Endothelial cell (in vitro differentiated cells): ENCODE data around the gene LRP3. TPM values are rescaled to one million over a fixed set of nuclear protein-coding genes. Genes with fewer than 3 reads are reported as not detected.

Source experiments
- DNase-seq: peaks from one replicate; pipeline ENCODE4 v3.0.0; 2021; ENCODE audit warnings: low spot score
- H3K27ac Mint-ChIP-seq: one replicate; pipeline ENCODE4 v1.8.0; 2021; ENCODE audit warnings: mixed read lengths, inconsistent platforms; ENCODE audit not compliant: unreplicated experiment
- H3K27me3 Mint-ChIP-seq: one replicate; pipeline ENCODE4 v1.8.0; 2021; ENCODE audit warnings: mild to moderate bottlenecking, moderate library complexity, mixed read lengths, inconsistent platforms; ENCODE audit not compliant: unreplicated experiment
- H3K36me3 Mint-ChIP-seq: one replicate; pipeline ENCODE4 v1.8.0; 2021; ENCODE audit warnings: mild to moderate bottlenecking, low read depth, mixed read lengths, inconsistent platforms; ENCODE audit not compliant: unreplicated experiment
- H3K4me1 Mint-ChIP-seq: one replicate; pipeline ENCODE4 v1.8.0; 2021; ENCODE audit warnings: mild to moderate bottlenecking, mixed read lengths, inconsistent platforms; ENCODE audit not compliant: unreplicated experiment
- H3K4me3 Mint-ChIP-seq: one replicate; pipeline ENCODE4 v1.8.0; 2021; ENCODE audit warnings: mild to moderate bottlenecking, mixed read lengths, inconsistent platforms; ENCODE audit not compliant: unreplicated experiment
- H3K9me3 Mint-ChIP-seq: one replicate; pipeline ENCODE4 v1.8.0; 2021; ENCODE audit warnings: mixed read lengths, inconsistent platforms; ENCODE audit not compliant: unreplicated experiment
- CTCF ChIP-seq: fragments of 200-600 bp; sonication (generic); IDR thresholded peaks from one replicate; pipeline ENCODE4 v1.5.0; 2021; ENCODE audit warnings: antibody characterized with exemption; ENCODE audit not compliant: unreplicated experiment
- total RNA-seq: library from RNA; stranded (reverse); fragmentation: NEBNext Ultra II Directional; extraction: Animal tissue kit (Norgen Biotek cat#: 25700); gene quantifications from one replicate; pipeline ENCODE4 v1.2.1, GENCODE V29; 2021; ENCODE audit not compliant: unreplicated experiment

LRP3 gene
- total RNA-seq, 1 donor from 2014 or later: 5.4 TPM

- Mint-ChIP-seq H3K9me3 (no peaks in the 10 kb centered on the region), H3K27ac (no peak overlapping the region), H3K4me3 (no peak overlapping the region), H3K36me3 (no peaks in the 10 kb centered on the region), H3K4me1 (no peaks in the 10 kb centered on the region), H3K27me3 (peaks cover 11% of the 10 kb centered on the region)
- TF ChIP-seq CTCF: no peak
- DNase-seq: no peak
These were observed 48.8 kb downstream of the LRP3 start for GRCh38 chr19:33242911-33243310.

GRCh38 chr19:33245948-33246708 lies 52.0 kb downstream of the LRP3 start:
- no peak overlapping the region for H3K4me3 Mint-ChIP-seq
- peak; percentile 84 for TF ChIP-seq CTCF
- no peaks in the 10 kb centered on the region for H3K9me3 Mint-ChIP-seq
- H3K4me1 Mint-ChIP-seq: no peaks in the 10 kb centered on the region
- DNase-seq: no peak
- no peaks in the 10 kb centered on the region for H3K36me3 Mint-ChIP-seq
- peaks cover 10% of the 10 kb centered on the region for H3K27me3 Mint-ChIP-seq
- no peak overlapping the region for H3K27ac Mint-ChIP-seq

GRCh38 chr19:33246709-33247440 lies 52.7 kb downstream of the LRP3 start:
- Mint-ChIP-seq H3K4me1 (no peaks in the 10 kb centered on the region), H3K4me3 (no peak overlapping the region), H3K36me3 (no peaks in the 10 kb centered on the region), H3K9me3 (no peaks in the 10 kb centered on the region), H3K27me3 (peaks cover 10% of the 10 kb centered on the region), H3K27ac (no peak overlapping the region)
- no peak for TF ChIP-seq CTCF
- DNase-seq: no peak

- Mint-ChIP-seq H3K27ac (no peak overlapping the region), H3K4me3 (no peak overlapping the region), H3K4me1 (no peaks in the 10 kb centered on the region), H3K36me3 (no peaks in the 10 kb centered on the region), H3K27me3 (peaks cover 10% of the 10 kb centered on the region), H3K9me3 (no peaks in the 10 kb centered on the region)
- TF ChIP-seq CTCF: no peak
- no peak for DNase-seq
These were observed 53.3 kb downstream of the LRP3 start for GRCh38 chr19:33247441-33247819.

DNA sequence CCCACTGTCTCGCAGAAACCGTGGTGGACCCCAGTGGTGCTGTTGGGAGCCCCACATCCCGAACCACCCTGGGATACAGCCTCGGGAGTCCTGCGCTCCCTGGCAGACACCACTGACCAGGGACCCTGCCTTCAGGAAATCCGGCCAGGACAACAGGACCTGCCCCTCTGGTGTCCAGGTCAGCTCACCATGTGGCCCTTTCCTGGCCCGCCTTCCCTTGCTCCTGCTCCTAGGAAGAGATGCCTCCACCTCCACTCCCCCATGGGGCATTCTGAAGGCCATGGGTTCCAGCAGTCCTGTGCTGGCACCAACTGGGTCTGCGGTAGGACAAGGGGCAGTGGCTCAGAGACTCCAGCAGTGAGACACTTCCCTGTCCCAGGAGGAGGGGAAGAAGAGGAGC lies 54.0 kb downstream of the LRP3 start:
- no peak overlapping the region for H3K4me3 Mint-ChIP-seq
- no peaks in the 10 kb centered on the region for H3K36me3 Mint-ChIP-seq
- H3K27ac Mint-ChIP-seq: no peak overlapping the region
- no peak for TF ChIP-seq CTCF
- H3K27me3 Mint-ChIP-seq: peaks cover 10% of the 10 kb centered on the region
- no peak for DNase-seq
- no peaks in the 10 kb centered on the region for H3K9me3 Mint-ChIP-seq
- H3K4me1 Mint-ChIP-seq: no peaks in the 10 kb centered on the region
